ENCODE data around the gene CCT7.
"Not testable (repeated sequence)": the region's sequence is repeated elsewhere in the genome, so short reads cannot be mapped to it uniquely, and the experiment has no call there.

The CCT7 gene

DNA sequence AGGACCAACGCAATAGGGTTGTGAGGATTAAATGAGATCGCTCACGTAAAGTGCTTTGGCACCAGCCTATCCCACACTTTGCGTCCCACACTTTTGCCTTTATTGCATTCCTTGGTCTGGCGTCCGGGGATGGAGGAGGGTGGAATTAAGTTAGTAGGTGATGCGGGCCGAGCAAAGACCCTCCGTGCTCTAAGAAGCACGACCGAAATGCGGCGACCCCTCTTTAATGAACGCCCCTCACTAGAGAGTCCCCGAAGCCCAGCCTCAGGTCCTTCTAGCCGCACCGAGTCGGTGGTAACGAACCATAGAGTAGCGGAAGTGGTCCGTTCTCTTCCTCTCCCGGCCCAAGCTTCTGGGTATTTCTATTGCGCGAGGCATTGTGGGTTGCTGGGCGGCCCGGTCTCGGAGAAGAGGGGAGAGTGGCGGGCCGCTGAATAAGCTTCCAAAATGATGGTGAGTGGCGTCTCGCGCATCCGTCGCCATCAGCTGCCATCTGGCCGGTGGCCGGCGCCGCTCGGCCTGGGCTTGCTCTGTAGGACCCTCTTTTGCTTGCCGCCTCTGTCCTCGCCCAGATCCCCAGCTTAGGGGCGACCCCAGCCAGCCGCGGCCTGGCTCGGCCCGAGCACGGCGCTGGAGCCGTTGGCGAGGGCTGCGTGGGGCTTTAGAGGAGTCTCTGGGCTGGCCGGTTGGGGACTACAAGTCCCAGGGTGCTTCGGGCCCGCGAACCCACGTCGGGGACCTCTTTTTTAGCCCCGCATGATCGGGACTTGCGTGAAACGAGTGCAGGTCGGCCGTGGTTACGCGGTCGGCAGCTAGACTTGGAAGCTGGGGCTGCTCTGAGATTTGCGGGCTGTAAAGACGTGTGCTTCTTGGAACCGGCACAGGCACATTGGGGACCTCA is at the start of gene CCT7:
CCT7 (plus strand) TSS at position 377 of the 901 bp plus-strand sequence; CDS start at position 448, 71 bp downstream.
- in situ Hi-C loops (cut with MboI; ENCODE audit: low sequenced_read_pairs) = no loop called here

GRCh38 chr2:73185965-73186364 is 48.1 kb upstream of the CCT7 start:
- in situ Hi-C loops (cut with MboI; ENCODE audit: low sequenced_read_pairs) = no loop called here

DNA sequence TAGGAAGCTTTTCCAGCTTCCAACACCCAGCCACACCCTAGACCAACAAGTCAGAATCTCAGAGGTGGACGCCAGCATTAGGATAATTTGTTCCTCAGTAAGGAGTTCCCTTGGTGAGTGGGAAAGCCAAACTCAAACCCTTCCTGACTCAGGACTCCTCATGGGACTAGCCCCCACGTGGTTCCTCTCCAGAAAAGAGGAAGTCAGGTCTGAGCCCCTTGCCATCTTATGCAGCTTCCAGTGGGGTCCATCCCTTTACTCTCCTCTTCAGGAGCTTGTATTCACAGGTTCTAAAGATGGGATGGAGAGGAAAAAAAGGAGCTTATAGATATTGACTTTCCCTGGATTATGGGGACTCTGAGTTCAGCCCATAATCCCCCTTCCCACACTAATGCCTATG is 46.6 kb upstream of the CCT7 start:
- in situ Hi-C loops (cut with MboI; ENCODE audit: low sequenced_read_pairs) = no loop called here

GRCh38 chr2:73197579-73197978 is 36.5 kb upstream of the CCT7 start:
- in situ Hi-C loops (cut with MboI; ENCODE audit: low sequenced_read_pairs) = no loop called here

DNA sequence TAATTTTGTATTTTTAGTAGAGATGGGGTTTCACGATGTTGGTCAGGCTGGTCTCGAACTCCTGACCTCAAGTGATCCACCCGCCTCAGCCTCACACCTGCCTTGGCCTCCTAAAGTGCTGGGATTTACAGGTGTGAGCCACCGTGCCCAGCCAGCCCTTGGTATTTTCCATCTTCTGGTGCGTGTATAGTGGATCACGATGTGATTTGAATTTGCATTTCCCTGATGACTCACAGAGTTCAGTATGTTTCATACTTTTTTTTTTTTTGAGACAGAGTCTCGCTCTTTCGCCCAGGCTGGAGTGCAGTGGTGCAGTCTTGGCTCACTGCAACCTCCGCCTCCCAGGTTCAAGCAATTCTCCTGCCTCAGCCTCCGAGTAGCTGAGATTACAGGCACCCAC is 33.8 kb upstream of the CCT7 start:
- in situ Hi-C loops (cut with MboI; ENCODE audit: low sequenced_read_pairs) = not testable (repeated sequence)

- in situ Hi-C loops (cut with MboI; ENCODE audit: low sequenced_read_pairs) = no loop called here
Measured at GRCh38 chr2:73202156-73203054, 31.7 kb upstream of the CCT7 start, which contains the start of gene NOTO. TSS of gene NOTO (plus strand) at chr2:73202574. CDS start at chr2:73202667, 93 bp downstream.

- in situ Hi-C loops (cut with MboI; ENCODE audit: low sequenced_read_pairs) = no loop called here
Measured at GRCh38 chr2:73203055-73203681, 30.9 kb upstream of the CCT7 start.

- in situ Hi-C loops (cut with MboI; ENCODE audit: low sequenced_read_pairs) = no loop called here
Measured at GRCh38 chr2:73205611-73206010, 28.5 kb upstream of the CCT7 start.

DNA sequence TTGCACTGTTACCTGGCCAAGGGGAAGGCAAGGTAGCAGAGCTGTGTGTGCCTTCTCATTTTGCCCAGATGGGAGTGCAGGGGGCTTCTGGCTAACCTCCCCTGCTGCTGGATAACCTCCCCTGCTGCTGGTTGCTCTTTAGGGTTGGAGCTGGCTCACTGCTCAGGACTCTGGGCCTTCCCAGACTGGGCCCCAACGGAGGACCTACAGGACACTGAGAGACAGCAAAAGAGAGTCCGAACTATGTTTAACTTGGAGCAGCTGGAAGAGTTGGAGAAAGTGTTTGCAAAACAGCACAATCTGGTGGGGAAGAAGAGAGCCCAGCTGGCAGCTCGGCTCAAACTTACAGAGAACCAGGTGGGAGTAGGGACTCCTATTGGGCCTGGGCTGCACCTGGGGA is 25.9 kb upstream of the CCT7 start:
- in situ Hi-C loops (cut with MboI; ENCODE audit: low sequenced_read_pairs) = no loop called here

DNA sequence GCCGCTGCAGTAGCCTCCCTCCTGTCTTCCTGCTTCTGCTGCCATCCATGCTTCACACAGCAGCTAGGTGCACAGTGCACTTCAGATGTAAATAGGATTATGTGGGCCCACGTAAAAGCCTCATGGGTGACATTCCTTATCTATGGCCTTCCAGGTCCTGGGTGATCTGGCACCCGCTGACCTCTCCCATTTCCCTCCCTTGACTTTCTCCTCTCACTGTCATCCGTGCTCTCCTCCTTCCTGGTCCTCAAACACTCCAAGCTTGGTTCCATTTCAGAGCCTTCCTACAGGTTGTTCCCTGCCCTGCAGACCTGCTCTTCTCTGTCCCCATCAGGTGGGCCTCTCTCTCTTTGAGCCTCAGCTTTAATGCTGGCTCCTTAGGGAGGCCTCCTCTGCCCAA is 24.1 kb upstream of the CCT7 start:
- in situ Hi-C loops (cut with MboI; ENCODE audit: low sequenced_read_pairs) = no loop called here

- in situ Hi-C loops (cut with MboI; ENCODE audit: low sequenced_read_pairs) = no loop called here
Measured at GRCh38 chr2:73210696-73211095, 23.4 kb upstream of the CCT7 start.

DNA sequence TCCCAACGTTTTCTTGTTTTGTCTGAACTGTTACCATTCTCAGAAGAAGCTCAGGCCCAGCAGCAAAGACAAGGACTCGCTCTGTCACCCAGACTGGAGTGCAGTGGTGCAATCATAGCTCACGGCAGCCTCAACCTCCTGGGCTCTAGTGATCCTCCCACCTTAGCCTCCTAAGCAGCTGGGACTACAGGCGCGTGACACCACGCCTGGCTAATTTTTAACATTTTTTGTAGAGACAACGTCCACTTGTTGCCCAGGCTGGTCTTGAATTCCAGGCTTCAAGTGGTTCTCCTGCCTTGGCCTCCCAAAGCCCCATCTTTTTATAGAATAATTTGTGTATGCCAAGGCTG is 22.0 kb upstream of the CCT7 start:
- in situ Hi-C loops (cut with MboI; ENCODE audit: low sequenced_read_pairs) = no loop called here

- in situ Hi-C loops (cut with MboI; ENCODE audit: low sequenced_read_pairs) = no loop called here
Measured at GRCh38 chr2:73212448-73213176, 21.5 kb upstream of the CCT7 start.

GRCh38 chr2:73214120-73215035 is 19.7 kb upstream of the CCT7 start, which contains the start of gene SMYD5:
TSS of gene SMYD5 (plus strand) at chr2:73214245. CDS start at chr2:73214267, 22 bp downstream.
- in situ Hi-C loops (cut with MboI; ENCODE audit: low sequenced_read_pairs) = no loop called here

DNA sequence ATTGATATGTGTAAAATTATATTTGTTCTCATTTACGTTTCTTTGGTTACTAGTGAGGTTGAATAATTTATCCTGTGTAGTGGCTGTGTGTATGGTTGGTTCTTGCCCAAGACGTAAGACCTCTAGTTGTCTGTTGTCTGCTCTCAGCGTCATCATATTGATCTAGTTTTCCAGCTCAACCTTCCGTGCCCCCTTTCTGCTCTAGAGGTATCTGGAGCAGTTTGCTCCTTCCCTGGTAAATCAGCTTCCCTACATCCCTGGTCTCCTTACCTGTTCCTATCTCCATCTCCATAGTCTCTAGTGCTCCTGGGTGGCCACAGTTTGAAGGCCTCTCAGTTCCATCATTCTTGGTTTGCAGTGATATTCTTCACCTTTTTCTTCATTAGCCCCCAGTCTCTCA is 18.9 kb upstream of the CCT7 start:
- in situ Hi-C loops (cut with MboI; ENCODE audit: low sequenced_read_pairs) = no loop called here

DNA sequence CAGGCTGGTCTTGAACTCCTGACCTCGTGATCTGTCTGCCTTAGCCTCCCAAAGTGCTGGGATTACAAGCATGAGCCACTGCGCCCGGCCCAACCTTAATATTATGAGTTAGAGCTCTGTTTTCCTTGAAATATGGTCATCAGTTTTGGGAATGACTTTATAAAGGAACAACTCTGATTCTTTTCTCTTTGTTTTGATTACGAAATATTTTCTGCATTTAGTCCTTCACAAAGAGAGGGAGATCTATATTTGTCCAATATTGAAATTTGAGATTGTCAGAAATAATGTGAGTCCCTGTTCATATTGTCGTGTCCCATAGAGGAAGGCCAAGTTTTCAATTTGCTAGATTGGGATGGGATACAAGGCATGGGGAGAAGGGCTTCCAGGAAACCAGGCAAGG is 16.9 kb upstream of the CCT7 start:
- in situ Hi-C loops (cut with MboI; ENCODE audit: low sequenced_read_pairs) = no loop called here

GRCh38 chr2:73217826-73218225 is 16.3 kb upstream of the CCT7 start:
- in situ Hi-C loops (cut with MboI; ENCODE audit: low sequenced_read_pairs) = no loop called here

- in situ Hi-C loops (cut with MboI; ENCODE audit: low sequenced_read_pairs) = no loop called here
Measured at GRCh38 chr2:73218298-73218697, 15.8 kb upstream of the CCT7 start.

DNA sequence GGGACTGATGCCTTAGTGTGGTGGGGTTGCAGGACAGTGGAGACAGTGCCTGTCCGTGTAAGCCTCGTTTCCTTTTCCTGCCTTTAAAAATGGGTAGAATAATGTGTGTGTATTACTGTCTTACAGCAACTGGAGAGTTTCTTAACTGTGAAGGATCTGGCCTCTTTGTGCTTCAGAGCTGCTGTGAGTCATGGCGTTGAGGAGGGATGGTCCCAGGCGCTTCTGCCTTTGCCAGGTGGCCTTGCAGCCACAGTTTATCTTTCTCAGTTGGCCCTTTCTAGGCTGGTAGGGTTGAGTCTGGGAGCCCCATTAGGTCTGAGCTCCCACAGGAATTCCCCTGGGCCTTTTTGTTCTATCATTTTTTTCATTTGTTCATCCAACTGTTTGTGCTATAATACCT is 10.3 kb upstream of the CCT7 start:
- in situ Hi-C loops (cut with MboI; ENCODE audit: low sequenced_read_pairs) = no loop called here
